Endothelial cell of umbilical vein (primary cell): ENCODE results near the gene RNASET2. TPM values are rescaled to one million over a fixed set of nuclear protein-coding genes. Genes with fewer than 3 reads are reported as not detected.
A peak's percentile ranks its signal among the peaks of the same experiment; 100 is the strongest.

Experiments used
- BruUV-seq: library from RNA; stranded (reverse); fragments of 400-500 nt; replicated peaks from 2 replicates; lab custom pipeline; 2021; lab: Mats Ljungman, UMichigan
- CTCF ChIA-PET: fragments of 300-600, 350-600 bp; sonication (Branson Sonifier 250); formaldehyde crosslinking; loops from one replicate; lab custom pipeline; 2021; ENCODE audit warnings: antibody characterized with exemption, inconsistent platforms; lab: Charles Lee
- POLR2A ChIA-PET: fragments of 300-600, 350-600 bp; sonication (Branson Sonifier 250); formaldehyde crosslinking; loops from one replicate; lab custom pipeline; 2021; ENCODE audit warnings: antibody characterized with exemption, inconsistent platforms; lab: Charles Lee
- DNase-seq: peaks from one replicate; pipeline ENCODE4 v3.0.0-alpha.2; 2011; ENCODE audit warnings: low read depth, low spot score
- FAIRE-seq: peaks from 2 replicates; lab custom pipeline; 2011; peaks lifted over from hg19 to GRCh38; lab: Jason Lieb, UNC
- H2AFZ ChIP-seq: 2 replicates; pipeline ENCODE4 v1.6.0; 2012; ENCODE audit warnings: low read depth, low read length, control low read depth, inconsistent platforms
- H3K27ac ChIP-seq: 2 replicates; pipeline ENCODE4 v1.5.1; 2011; ENCODE audit warnings: low read depth, mild to moderate bottlenecking, control low read depth, low read length, moderate library complexity; ENCODE audit not compliant: insufficient read depth
- H3K27me3 ChIP-seq, 2 experiments: 2 replicates each; pipeline versions ENCODE4 v1.6.0 to v1.6.1; 2011; ENCODE audit warnings: low read length in 2 of 2, mixed read lengths in 1 of 2; ENCODE audit not compliant: control insufficient read depth in 2 of 2, insufficient read depth in 2 of 2
- H3K36me3 ChIP-seq, 2 experiments: 2 replicates in 1 of 2; 3 replicates in 1 of 2; pipeline ENCODE4 v1.5.1; 2011; ENCODE audit warnings: low read length in 2 of 2, mild to moderate bottlenecking in 1 of 2, moderate library complexity in 1 of 2; ENCODE audit not compliant: control insufficient read depth in 2 of 2, insufficient read depth in 2 of 2; ENCODE audit errors: extremely low read depth in 1 of 2
- H3K4me1 ChIP-seq: 3 replicates; pipeline ENCODE4 v1.5.1; 2011; ENCODE audit warnings: mild to moderate bottlenecking, low read length; ENCODE audit not compliant: control insufficient read depth, insufficient read depth; ENCODE audit errors: extremely low read depth
- H3K4me2 ChIP-seq: 2 replicates; pipeline ENCODE4 v1.6.1; 2011; ENCODE audit warnings: low read length, control low read depth, mixed read lengths; ENCODE audit not compliant: insufficient read depth
- H3K4me3 ChIP-seq, 3 experiments: fragments of 200-600 bp in 1 of 3; sonication (generic), shearing (Covaris generic) in 1 of 3; replicated peaks in 1 of 3; 2 replicates each; pipeline ENCODE4 v1.5.1; 2011 to 2016; ENCODE audit warnings: control low read depth in 3 of 3, low read length in 3 of 3, mild to moderate bottlenecking in 2 of 3, inconsistent platforms in 1 of 3, low read depth in 1 of 3, moderate library complexity in 1 of 3; ENCODE audit not compliant: insufficient read depth in 1 of 3
- H3K79me2 ChIP-seq: 2 replicates; pipeline ENCODE4 v1.6.0; 2012; ENCODE audit warnings: low read length, inconsistent platforms; ENCODE audit not compliant: control insufficient read depth, insufficient read depth
- H3K9ac ChIP-seq: replicated peaks from 2 replicates; pipeline ENCODE3; 2011; ENCODE audit warnings: low read length, control low read depth; ENCODE audit not compliant: insufficient read depth; ENCODE audit errors: extremely low read depth
- H3K9me1 ChIP-seq: replicated peaks from 3 replicates; pipeline ENCODE4 v1.6.0; 2011; ENCODE audit warnings: mild to moderate bottlenecking, low read length; ENCODE audit not compliant: control insufficient read depth, insufficient read depth; ENCODE audit errors: extremely low read depth
- H3K9me3 ChIP-seq: replicated peaks from 2 replicates; pipeline ENCODE4 v1.5.1; 2012; ENCODE audit warnings: low read length, inconsistent platforms; ENCODE audit not compliant: control insufficient read depth, insufficient read depth
- H4K20me1 ChIP-seq: replicated peaks from 2 replicates; pipeline ENCODE3; 2011; ENCODE audit warnings: mild to moderate bottlenecking, low read length; ENCODE audit not compliant: control insufficient read depth, insufficient read depth; ENCODE audit errors: extremely low read depth
- CTCF ChIP-seq, 2 donors: IDR thresholded peaks; 1 replicate in 1 of 2; 2 replicates in 1 of 2; pipeline ENCODE4 v1.5.1; 2011; ENCODE audit warnings: low read length in 2 of 2, mild to moderate bottlenecking in 2 of 2, moderate library complexity in 2 of 2, control low read depth in 1 of 2, inconsistent platforms in 1 of 2, low read depth in 1 of 2; ENCODE audit not compliant: insufficient read depth in 1 of 2; ENCODE audit errors: extremely low read depth in 1 of 2
- EZH2 ChIP-seq: IDR thresholded peaks from 2 replicates; pipeline ENCODE4 v1.6.1; 2012; ENCODE audit warnings: borderline replicate concordance, low read depth, mild to moderate bottlenecking, moderate library complexity, low read length, inconsistent platforms; ENCODE audit not compliant: severe bottlenecking
- GATA2 ChIP-seq: IDR thresholded peaks from 2 replicates; pipeline ENCODE4 v1.7.0; 2011; ENCODE audit warnings: low read depth, mild to moderate bottlenecking, moderate library complexity, mixed read lengths, low read length; ENCODE audit not compliant: insufficient read length, insufficient read depth
- MYC ChIP-seq: IDR thresholded peaks from one replicate; pipeline ENCODE4 v1.6.1; 2011; ENCODE audit warnings: mild to moderate bottlenecking, low read depth, low read length
- POLR2A ChIP-seq: IDR thresholded peaks from 2 replicates; pipeline ENCODE4 v1.6.1; 2012; ENCODE audit warnings: low read depth, mild to moderate bottlenecking, control low read depth, low read length
- POLR2AphosphoS5 ChIP-seq: IDR thresholded peaks from 2 replicates; pipeline ENCODE4 v1.6.1; 2012; ENCODE audit warnings: low read depth, mild to moderate bottlenecking, control low read depth, low read length, moderate library complexity; ENCODE audit not compliant: insufficient read depth
- dilution Hi-C: fragments of 300-500 bp; cut with MboI; formaldehyde crosslinking; loops from one replicate; pipeline ENCODE4 v1.15.0; 2019; ENCODE audit warnings: low sequenced_read_pairs; ENCODE audit not compliant: extremely low pct_ligation_motif_present
- intact Hi-C: fragments of 100-400 bp; cut with micrococcal nuclease; formaldehyde crosslinking; loops from one replicate; pipeline ENCODE4 v1.10.0; 2022
- polyA plus RNA-seq, 4 experiments: library from polyadenylated mRNA; depleted of rRNA in 3 of 4; stranded (reverse) in 3 of 4; unstranded in 1 of 4; fragments of >200 nt; gene quantifications; 2 replicates each; pipeline versions ENCODE4 v1.2.1 to v1.2.3, GENCODE V29; 2011 to 2012; ENCODE audit warnings: missing spikeins in 1 of 4
- total RNA-seq: library from RNA; stranded (reverse); gene quantifications from 2 replicates; pipeline ENCODE4 v1.2.3, GENCODE V29; 2021
- TF ChIP-seq, protein P1 (sequence below): IDR thresholded peaks from 2 replicates; pipeline ENCODE4 v1.6.1; 2011; ENCODE audit not compliant: insufficient read depth, insufficient read length

RNASET2 gene
- total and polyA plus RNA-seq, 2 donors (not counting 3 experiments of a cell fraction or from before 2014, with no cell fraction given), result 10.7 to 11.4 TPM

GRCh38 chr6:166998256-166999144 is 42.1 kb upstream of the RNASET2 start:
- H3K4me2 ChIP-seq, result peak overlapping the region; percentile 67
- dilution Hi-C loops, result no loop called here
- DNase-seq (peak; percentile 16), FAIRE-seq (no peak)
- H3K79me2 ChIP-seq, result peaks cover 75% of the 10 kb centered on the region
- H3K36me3 ChIP-seq, result no peaks in the 10 kb centered on the region
- no peaks in the 10 kb centered on the region for H3K27me3 ChIP-seq
- intact Hi-C loops, result loop anchor here (1.0 to 10.0 kb wide), 4 partner anchors 42 to 679 kb away; partner anchors contain the start of genes RNASET2 and RPS6KA2
- no TSS peak for BruUV-seq
- ChIA-PET POLR2A (no interaction called here), CTCF (interaction anchor here (0.6 to 4.5 kb wide), 10 partner anchors 9 to 352 kb away, joined by 3 to 48 read pairs (median 4); partner anchors contain the start of gene RNASET2)
- H3K27ac ChIP-seq, result peak overlapping the region; percentile 52
- peaks cover 20% of the 10 kb centered on the region for H3K4me1 ChIP-seq
- H3K9ac ChIP-seq, result peak overlapping the region; percentile 58
- no peaks in the 10 kb centered on the region for H3K9me3 ChIP-seq
- no peaks in the 10 kb centered on the region for H4K20me1 ChIP-seq
- TF ChIP-seq CTCF (IDR thresholded peaks at IDR 0.05; ENCODE audit: extremely low read depth in 1 of 2, insufficient read depth in 1 of 2, low read depth in 1 of 2, low read length in 2 of 2) (no peak), MYC (no peak), EZH2 (no peak), POLR2A (no peak), GATA2 (no peak), POLR2AphosphoS5 (peak; percentile 45)
- TF ChIP-seq, protein P1, sequence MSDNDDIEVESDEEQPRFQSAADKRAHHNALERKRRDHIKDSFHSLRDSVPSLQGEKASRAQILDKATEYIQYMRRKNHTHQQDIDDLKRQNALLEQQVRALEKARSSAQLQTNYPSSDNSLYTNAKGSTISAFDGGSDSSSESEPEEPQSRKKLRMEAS, result peak; percentile 70
- H2AFZ ChIP-seq, result peak overlapping the region; percentile 75
- peak overlapping the region; percentile 60 to 93 (median 77) for H3K4me3 ChIP-seq
- no peaks in the 10 kb centered on the region for H3K9me1 ChIP-seq
